Sigmoid colon (tissue), 7 donors: ENCODE results near the gene PDGFA. TPM values are rescaled to one million over a fixed set of nuclear protein-coding genes. Genes with fewer than 3 reads are reported as not detected.

ENCODE experiments used
- DNase-seq: peaks from one replicate; pipeline ENCODE4 v3.0.0-alpha.2; 2019
- H3K27ac ChIP-seq, 4 donors: fragments of 200-600 bp; sonication (generic); one replicate each; pipeline ENCODE4 v1.5.1; 2016 to 2019; ENCODE audit warnings: mild to moderate bottlenecking in 1 of 4
- H3K27me3 ChIP-seq, 3 donors: fragments of 200-600 bp; sonication (generic); one replicate each; pipeline ENCODE4 v1.5.1; 2019; ENCODE audit warnings: mild to moderate bottlenecking in 1 of 3
- H3K36me3 ChIP-seq, 4 donors: fragments of 200-600 bp; sonication (generic); one replicate each; pipeline ENCODE4 v1.5.1; 2016 to 2019
- H3K4me1 ChIP-seq, 4 donors: fragments of 200-600 bp; sonication (generic); one replicate each; pipeline ENCODE4 v1.5.1; 2017 to 2019
- H3K4me3 ChIP-seq, 4 donors: fragments of 200-600 bp; sonication (generic); one replicate each; pipeline ENCODE4 v1.5.1; 2017 to 2019; ENCODE audit warnings: mild to moderate bottlenecking in 2 of 4, moderate library complexity in 1 of 4
- H3K9me3 ChIP-seq, 4 donors: fragments of 200-600 bp in 3 of 4; sonication (generic) in 3 of 4; one replicate each; pipeline versions ENCODE4 v1.5.1 to v1.6.1; 2013 to 2019
- CTCF ChIP-seq, 4 experiments: fragments of 450-650 bp in 3 of 4; fragments of 200-600 bp in 1 of 4; IDR thresholded peaks; one replicate each; pipeline ENCODE4 v1.5.1; 2016 to 2019; ENCODE audit warnings: antibody characterized with exemption in 4 of 4, mild to moderate bottlenecking in 3 of 4, moderate library complexity in 2 of 4
- EP300 ChIP-seq, 4 donors: sonication (generic); formaldehyde crosslinking; IDR thresholded peaks; one replicate each; pipeline ENCODE4 v1.6.1; 2017; ENCODE audit warnings: antibody characterized with exemption in 4 of 4
- POLR2A ChIP-seq, 2 donors: fragments of 450-650 bp; IDR thresholded peaks; one replicate each; pipeline ENCODE4 v1.6.1; 2016; ENCODE audit warnings: antibody characterized with exemption in 2 of 2, mild to moderate bottlenecking in 2 of 2, moderate library complexity in 2 of 2
- POLR2AphosphoS5 ChIP-seq, 4 donors: sonication (generic); formaldehyde crosslinking; IDR thresholded peaks; one replicate each; pipeline ENCODE4 v1.6.1; 2017; ENCODE audit warnings: antibody characterized with exemption in 4 of 4
- WGBS, 2 donors: extraction: QIAGEN DNeasy Blood & Tissue Kit; methylation state at CpG; one replicate each; pipeline ENCODE4 v1.1.7; 2013; 5-methylcytosine and 5-hydroxymethylcytosine counted together
- intact Hi-C: fragments of 100-400 bp; cut with DNase I; formaldehyde crosslinking; loops from one replicate; pipeline ENCODE4 v1.15.1; 2023
- polyA plus RNA-seq, 3 donors: library from polyadenylated mRNA; stranded (reverse); fragments of 200-250 nt; gene quantifications; one replicate each; pipeline ENCODE4 v1.2.3, GENCODE V29; 2013
- total RNA-seq, 4 donors: library from RNA; depleted of rRNA; stranded (reverse); fragments of >200 nt; gene quantifications; one replicate each; pipeline ENCODE4 v1.1.0, GENCODE V29; 2016
- donor health status: healthy with polysubstance abuse.
- donor health status: Bipolar disorder and iron deficiency.
- donor health status: healthy.

The PDGFA gene
- total and polyA plus RNA-seq, 7 donors = 19.7 to 38.5 (median 33.9) TPM

GRCh38 chr7:458511-459245 lies 61.0 kb downstream of the PDGFA start:
- intact Hi-C loops = no loop called here
- DNase-seq = no peak
- no peaks in the 10 kb centered on the region for H3K9me3 ChIP-seq
- H3K4me3 ChIP-seq = no peak overlapping the region
- TF ChIP-seq POLR2AphosphoS5 (IDR thresholded peaks at IDR 0.05) = no peak
- no peak for TF ChIP-seq POLR2A (IDR thresholded peaks at IDR 0.05)
- TF ChIP-seq CTCF (IDR thresholded peaks at IDR 0.05) = no peak
- no peak for TF ChIP-seq EP300 (IDR thresholded peaks at IDR 0.05)
- WGBS, 2 donors = 89 to 95% methylated on average over 9 of the region's 9 CpGs
- peaks cover 0 to 20% (median 0%) of the 10 kb centered on the region in 3 donors for H3K27me3 ChIP-seq
- no peak overlapping the region for H3K27ac ChIP-seq
- no peaks in the 10 kb centered on the region for H3K36me3 ChIP-seq
- peaks cover 0 to 23% (median 19%) of the 10 kb centered on the region in 4 donors for H3K4me1 ChIP-seq

GRCh38 chr7:457814-458510 lies 61.7 kb downstream of the PDGFA start:
- H3K36me3 ChIP-seq = no peaks in the 10 kb centered on the region
- intact Hi-C loops = no loop called here
- no peak overlapping the region for H3K4me3 ChIP-seq
- peaks cover 0 to 27% (median 4%) of the 10 kb centered on the region in 3 donors for H3K27me3 ChIP-seq
- TF ChIP-seq EP300 (IDR thresholded peaks at IDR 0.05) (no peak), POLR2A (IDR thresholded peaks at IDR 0.05) (no peak), CTCF (IDR thresholded peaks at IDR 0.05) (no peak), POLR2AphosphoS5 (IDR thresholded peaks at IDR 0.05) (no peak)
- H3K4me1 ChIP-seq = peaks cover 0 to 25% (median 19%) of the 10 kb centered on the region in 4 donors
- WGBS, 2 donors = 80 to 88% methylated on average over 30 of the region's 30 CpGs
- H3K9me3 ChIP-seq = no peaks in the 10 kb centered on the region
- no peak overlapping the region for H3K27ac ChIP-seq
- DNase-seq = no peak

- Histone ChIP-seq H3K36me3 (no peaks in the 10 kb centered on the region), H3K27ac (no peak overlapping the region), H3K9me3 (no peaks in the 10 kb centered on the region), H3K27me3 (peaks cover 4 to 43% (median 17%) of the 10 kb centered on the region in 3 donors), H3K4me3 (no peak overlapping the region), H3K4me1 (peaks cover 0 to 26% (median 9%) of the 10 kb centered on the region in 4 donors)
- intact Hi-C loops = no loop called here
- TF ChIP-seq CTCF (IDR thresholded peaks at IDR 0.05) (no peak), POLR2AphosphoS5 (IDR thresholded peaks at IDR 0.05) (no peak), EP300 (IDR thresholded peaks at IDR 0.05) (no peak), POLR2A (IDR thresholded peaks at IDR 0.05) (no peak)
- WGBS, 2 donors = 27 to 61% methylated on average over 42 of the region's 42 CpGs
- DNase-seq = no peak
Measured at GRCh38 chr7:455110-455928, 64.3 kb downstream of the PDGFA start.

DNA sequence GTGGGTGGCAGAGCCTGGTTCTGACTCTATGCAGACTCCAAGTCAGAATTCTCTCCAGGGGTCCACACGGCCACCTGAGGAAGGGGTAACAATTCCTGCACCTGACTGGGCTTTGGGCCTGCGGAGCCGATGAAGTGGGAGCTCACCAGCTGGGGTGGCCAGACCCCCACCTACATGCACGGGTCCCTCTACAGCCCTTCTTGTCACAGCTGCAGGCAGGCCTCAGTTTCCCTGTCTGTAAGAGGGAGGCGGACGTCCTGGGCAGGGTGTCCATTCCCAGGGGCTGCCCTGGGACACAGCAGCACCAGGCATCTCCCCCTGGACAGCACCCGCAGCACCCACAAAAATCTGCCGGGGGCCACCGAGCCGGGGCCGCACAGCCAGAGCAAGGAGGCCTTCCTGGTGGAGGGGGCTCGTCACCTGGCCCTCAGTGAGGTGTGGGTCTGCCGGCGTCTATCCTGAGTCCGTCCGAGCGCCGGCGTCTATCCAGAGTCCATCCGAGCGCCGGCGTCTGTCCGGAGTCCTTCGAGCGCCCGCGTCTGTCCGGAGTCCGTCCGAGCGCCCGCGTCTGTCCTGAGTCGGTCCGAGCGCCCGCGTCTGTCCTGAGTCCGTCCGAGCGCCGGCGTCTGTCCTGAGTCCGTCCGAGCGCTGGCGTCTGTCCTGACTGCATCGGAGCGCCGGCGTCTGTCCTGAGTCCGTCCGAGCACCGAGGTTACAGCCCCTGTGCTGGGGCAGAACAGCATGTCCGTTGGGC lies 65.1 kb downstream of the PDGFA start:
- H3K27ac ChIP-seq = no peak overlapping the region
- H3K27me3 ChIP-seq = peaks cover 4 to 43% (median 17%) of the 10 kb centered on the region in 3 donors
- peaks cover 0 to 20% (median 6%) of the 10 kb centered on the region in 4 donors for H3K4me1 ChIP-seq
- no peaks in the 10 kb centered on the region for H3K36me3 ChIP-seq
- intact Hi-C loops = no loop called here
- WGBS, 2 donors = 90 to 93% methylated on average over 56 of the region's 56 CpGs
- H3K4me3 ChIP-seq = no peak overlapping the region
- no peak for TF ChIP-seq POLR2AphosphoS5 (IDR thresholded peaks at IDR 0.05)
- no peak for TF ChIP-seq EP300 (IDR thresholded peaks at IDR 0.05)
- TF ChIP-seq CTCF (IDR thresholded peaks at IDR 0.05) = no peak
- TF ChIP-seq POLR2A (IDR thresholded peaks at IDR 0.05) = no peak
- no peaks in the 10 kb centered on the region for H3K9me3 ChIP-seq
- no peak for DNase-seq
